OCI-LY7 (cell line): Measurements from ENCODE around the gene SEC61A2. TPM values are rescaled to one million over a fixed set of nuclear protein-coding genes. Genes with fewer than 3 reads are reported as not detected.
A peak's percentile ranks its signal among the peaks of the same experiment; 100 is the strongest.

Experiments
- BruUV-seq: library from RNA; stranded (reverse); fragments of 400-500 nt; replicated peaks from 2 replicates; lab custom pipeline; 2021; lab: Mats Ljungman, UMichigan
- CTCF ChIA-PET: fragments of 300-600 bp; sonication (Branson Sonifier 250); formaldehyde crosslinking; loops from one replicate; lab custom pipeline; 2022; ENCODE audit warnings: antibody characterized with exemption; ENCODE audit not compliant: unreplicated experiment; lab: Charles Lee
- POLR2A ChIA-PET: fragments of 300-600 bp; sonication (Branson Sonifier 250); formaldehyde crosslinking; loops from one replicate; lab custom pipeline; 2022; ENCODE audit warnings: antibody characterized with exemption; lab: Charles Lee
- DNase-seq: peaks from one replicate; pipeline ENCODE4 v3.0.0-alpha.2; 2015; ENCODE audit warnings: low spot score
- H2AFZ ChIP-seq: fragments of 200-600 bp; sonication (generic), shearing (Covaris generic); 2 replicates; pipeline ENCODE4 v1.6.1; 2014; ENCODE audit warnings: mild to moderate bottlenecking, antibody characterized with exemption, low read length, moderate library complexity
- H3K27ac ChIP-seq: fragments of 200-600 bp; sonication (generic); 2 replicates; pipeline ENCODE4 v1.5.1; 2014; ENCODE audit warnings: mixed run types, low read depth, mild to moderate bottlenecking, moderate library complexity, low read length, inconsistent platforms; ENCODE audit not compliant: poor library complexity, severe bottlenecking
- H3K36me3 ChIP-seq: fragments of 200-600 bp; sonication (generic); 2 replicates; pipeline ENCODE4 v1.6.1; 2014; ENCODE audit warnings: mild to moderate bottlenecking, antibody characterized with exemption, low read length, moderate library complexity, mixed read lengths; ENCODE audit not compliant: insufficient read depth
- H3K4me1 ChIP-seq: fragments of 200-600 bp; sonication (generic); 2 replicates; pipeline ENCODE4 v1.5.1; 2014; ENCODE audit warnings: mild to moderate bottlenecking, low read length; ENCODE audit not compliant: insufficient read depth, poor library complexity, severe bottlenecking
- H3K4me2 ChIP-seq: fragments of 200-600 bp; sonication (generic); 2 replicates; pipeline ENCODE4 v1.6.1; 2014; ENCODE audit warnings: mild to moderate bottlenecking, low read length
- H3K4me3 ChIP-seq: fragments of 200-600 bp; sonication (generic); 2 replicates; pipeline ENCODE4 v1.5.1; 2014; ENCODE audit warnings: mild to moderate bottlenecking, low read depth, low read length; ENCODE audit not compliant: poor library complexity, severe bottlenecking
- H3K79me2 ChIP-seq: fragments of 200-600 bp; sonication (generic); 2 replicates; pipeline ENCODE4 v1.6.1; 2016; ENCODE audit warnings: low read depth, mild to moderate bottlenecking, low read length, moderate library complexity, mixed read lengths; ENCODE audit not compliant: insufficient read depth
- H3K9me2 ChIP-seq: fragments of 200-600 bp; sonication (generic); 2 replicates; pipeline ENCODE4 v1.6.1; 2016; ENCODE audit warnings: mild to moderate bottlenecking, low read length, mixed read lengths; ENCODE audit not compliant: insufficient read depth
- H3K9me3 ChIP-seq: fragments of 200-600 bp; sonication (generic); 2 replicates; pipeline ENCODE4 v1.6.1; 2014; ENCODE audit warnings: mild to moderate bottlenecking, mixed run types, low read length, mixed read lengths
- H4K20me1 ChIP-seq: fragments of 200-600 bp; sonication (generic); 2 replicates; pipeline ENCODE4 v1.6.1; 2014; ENCODE audit warnings: mild to moderate bottlenecking, antibody characterized with exemption, low read length, moderate library complexity, mixed read lengths; ENCODE audit not compliant: insufficient read depth
- CTCF ChIP-seq: fragments of 200-600 bp; sonication (generic); conservative IDR thresholded peaks from 2 replicates; pipeline ENCODE4 v1.5.1; 2014; ENCODE audit warnings: mild to moderate bottlenecking, antibody characterized with exemption, low read length, moderate library complexity, mixed read lengths
- EZH2phosphoT487 ChIP-seq: fragments of 200-600 bp; sonication (generic); IDR thresholded peaks from 2 replicates; pipeline ENCODE4 v1.6.1; 2018; ENCODE audit warnings: low read depth, borderline replicate concordance, mild to moderate bottlenecking, mixed run types, antibody characterized with exemption, low read length, moderate library complexity, mixed read lengths
- intact Hi-C: fragments of 100-400 bp; cut with micrococcal nuclease; formaldehyde crosslinking; loops from one replicate; pipeline ENCODE4 v1.10.0; 2022; ENCODE audit not compliant: unreplicated experiment
- total RNA-seq, 2 experiments: library from RNA; depleted of rRNA in 1 of 2; stranded (reverse); fragments of >200 nt in 1 of 2; shearing (Covaris generic) in 1 of 2; gene quantifications; 2 replicates each; pipeline ENCODE4 v1.2.3, GENCODE V29; 2014 to 2022

Gene SEC61A2
- total RNA-seq, 2 experiments from 2014 or later: 5.5 to 15.1 TPM

- ChIA-PET POLR2A (interaction anchor here (0.6 kb wide), 1 partner anchor 231 kb away, joined by 4 read pairs; no protein-coding TSS in a partner anchor), CTCF (no interaction called here)
- Histone ChIP-seq H3K79me2 (peaks cover 78% of the 10 kb centered on the region), H3K4me2 (no peak overlapping the region), H4K20me1 (peaks cover 6% of the 10 kb centered on the region; the same call in 1 of the 2 replicates), H3K9me3 (no peaks in the 10 kb centered on the region), H2AFZ (no peak overlapping the region), H3K36me3 (peaks cover 34% of the 10 kb centered on the region; the same call in 1 of the 2 replicates), H3K4me1 (peaks cover 25% of the 10 kb centered on the region), H3K27ac (no peak overlapping the region), H3K4me3 (no peak overlapping the region), H3K9me2 (no peaks in the 10 kb centered on the region)
- no TSS peak for BruUV-seq
- intact Hi-C loops: loop anchor here (10.0 kb wide), 3 partner anchors 117 to 1153 kb away; partner anchors contain the start of genes SEPHS1 and UPF2
- no peak for TF ChIP-seq EZH2phosphoT487
- TF ChIP-seq CTCF: no peak
- DNase-seq: no peak
These were observed 62.2 kb downstream of the SEC61A2 start for GRCh38 chr10:12191715-12192114.

- Histone ChIP-seq H3K4me3 (no peak overlapping the region), H3K4me2 (peak overlapping the region; percentile 13; the same call in 1 of the 2 replicates), H3K27ac (no peak overlapping the region), H3K36me3 (peaks cover 26% of the 10 kb centered on the region), H3K9me2 (no peaks in the 10 kb centered on the region), H3K79me2 (peaks cover 89% of the 10 kb centered on the region), H4K20me1 (peaks cover 14% of the 10 kb centered on the region; the same call in 1 of the 2 replicates), H2AFZ (no peak overlapping the region), H3K4me1 (peaks cover 31% of the 10 kb centered on the region), H3K9me3 (no peaks in the 10 kb centered on the region)
- DNase-seq: no peak
- ChIA-PET CTCF (no interaction called here), POLR2A (no interaction called here)
- intact Hi-C loops: loop anchor here (10.0 kb wide), 3 partner anchors 118 to 1152 kb away; partner anchors contain the start of genes SEPHS1 and UPF2
- TF ChIP-seq EZH2phosphoT487: no peak
- no peak for TF ChIP-seq CTCF
- TSS peak; percentile 19 for BruUV-seq
These were observed 63.7 kb downstream of the SEC61A2 start for GRCh38 chr10:12193193-12193592.

GRCh38 chr10:12194752-12195271 lies 65.3 kb downstream of the SEC61A2 start:
- peaks cover 91% of the 10 kb centered on the region for H3K79me2 ChIP-seq
- H3K4me1 ChIP-seq: peaks cover 38% of the 10 kb centered on the region
- POLR2A ChIA-PET: interaction anchor here (0.6 to 2.0 kb wide), 8 partner anchors 10 to 206 kb away, joined by 3 to 10 read pairs (median 4); no protein-coding TSS in a partner anchor
- H4K20me1 ChIP-seq: peaks cover 22% of the 10 kb centered on the region; the same call in 1 of the 2 replicates
- CTCF ChIA-PET: interaction anchor here (1.4 kb wide), 1 partner anchor 20 kb away, joined by 3 read pairs; no protein-coding TSS in a partner anchor
- H3K27ac ChIP-seq: peak overlapping the region; percentile 88
- intact Hi-C loops: loop anchor here (1.0 to 10.0 kb wide), 6 partner anchors 65 to 1150 kb away; partner anchors contain the start of genes SEPHS1 and UPF2
- peak; percentile 46 for DNase-seq
- no TSS peak for BruUV-seq
- no peaks in the 10 kb centered on the region for H3K9me3 ChIP-seq
- peak overlapping the region; percentile 97 for H3K4me3 ChIP-seq
- H3K9me2 ChIP-seq: no peaks in the 10 kb centered on the region
- peaks cover 40% of the 10 kb centered on the region for H3K36me3 ChIP-seq
- H3K4me2 ChIP-seq: peak overlapping the region; percentile 96
- TF ChIP-seq CTCF (no peak), EZH2phosphoT487 (no peak)
- H2AFZ ChIP-seq: peak overlapping the region; percentile 80; the same call in 1 of the 2 replicates
